H9 (cell line): ENCODE measurements around the gene NEURL1. TPM values are rescaled to one million over a fixed set of nuclear protein-coding genes. Genes with fewer than 3 reads are reported as not detected.

Experiments
- DNase-seq: peaks from one replicate; pipeline ENCODE4 v3.0.0-alpha.2; 2017
- H2AFZ ChIP-seq: one replicate; pipeline ENCODE4 v1.6.1; 2013; ENCODE audit warnings: mild to moderate bottlenecking, low read length, control low read depth, moderate library complexity
- H2AK5ac ChIP-seq: 2 replicates; pipeline ENCODE4 v1.6.1; 2013; ENCODE audit warnings: low read length, control low read depth, mixed read lengths; ENCODE audit not compliant: insufficient read length
- H2BK120ac ChIP-seq: one replicate; pipeline ENCODE4 v1.6.1; 2013; ENCODE audit warnings: low read depth, mild to moderate bottlenecking, low read length, control low read depth, inconsistent platforms; ENCODE audit not compliant: poor library complexity, severe bottlenecking
- H2BK12ac ChIP-seq: 2 replicates; pipeline ENCODE4 v1.6.1; 2013; ENCODE audit warnings: low read length, control low read depth, mixed read lengths, low read depth; ENCODE audit not compliant: insufficient read length
- H2BK15ac ChIP-seq: 2 replicates; pipeline ENCODE4 v1.6.1; 2013; ENCODE audit warnings: low read depth, low read length, control low read depth
- H2BK20ac ChIP-seq: one replicate; pipeline ENCODE4 v1.6.1; 2013; ENCODE audit warnings: low read depth, mild to moderate bottlenecking, low read length, control low read depth, inconsistent platforms; ENCODE audit not compliant: poor library complexity, severe bottlenecking
- H2BK5ac ChIP-seq: 2 replicates; pipeline ENCODE4 v1.6.1; 2013; ENCODE audit warnings: low read length, control low read depth, mixed read lengths; ENCODE audit not compliant: insufficient read length
- H3K14ac ChIP-seq: 2 replicates; pipeline ENCODE4 v1.6.1; 2013; ENCODE audit warnings: low read length, control low read depth; ENCODE audit not compliant: insufficient read depth
- H3K18ac ChIP-seq: 2 replicates; pipeline ENCODE4 v1.6.1; 2013; ENCODE audit warnings: low read depth, mild to moderate bottlenecking, mixed read lengths, low read length, control low read depth; ENCODE audit not compliant: insufficient read length
- H3K23ac ChIP-seq: 2 replicates; pipeline ENCODE4 v1.6.1; 2013; ENCODE audit warnings: low read length, control low read depth, mixed read lengths, low read depth; ENCODE audit not compliant: insufficient read length
- H3K23me2 ChIP-seq: 2 replicates; pipeline ENCODE4 v1.6.1; 2013; ENCODE audit warnings: low read depth, mild to moderate bottlenecking, mixed read lengths, low read length, control low read depth; ENCODE audit not compliant: insufficient read length, poor library complexity, severe bottlenecking
- H3K27ac ChIP-seq: 2 replicates; pipeline ENCODE4 v1.5.1; 2013; ENCODE audit warnings: low read length, control low read depth, mixed read lengths, low read depth; ENCODE audit not compliant: insufficient read length
- H3K27me3 ChIP-seq: 2 replicates; pipeline ENCODE4 v1.6.1; 2013; ENCODE audit warnings: low read length, control low read depth, inconsistent platforms; ENCODE audit not compliant: insufficient read depth
- H3K4ac ChIP-seq: 2 replicates; pipeline ENCODE4 v1.6.1; 2013; ENCODE audit warnings: low read depth, mild to moderate bottlenecking, control low read depth, inconsistent platforms, low read length, moderate library complexity
- H3K4me1 ChIP-seq: 2 replicates; pipeline ENCODE4 v1.6.1; 2013; ENCODE audit warnings: low read length, control low read depth, inconsistent platforms; ENCODE audit not compliant: insufficient read depth
- H3K4me2 ChIP-seq: 2 replicates; pipeline ENCODE4 v1.6.1; 2013; ENCODE audit warnings: low read length, control low read depth, mixed read lengths; ENCODE audit not compliant: insufficient read length, insufficient read depth
- H3K56ac ChIP-seq: 2 replicates; pipeline ENCODE4 v1.6.1; 2013; ENCODE audit warnings: low read depth, mild to moderate bottlenecking, mixed read lengths, low read length, control low read depth; ENCODE audit not compliant: insufficient read length
- H3K79me1 ChIP-seq: 2 replicates; pipeline ENCODE4 v1.6.1; 2013; ENCODE audit warnings: low read depth, mild to moderate bottlenecking, moderate library complexity, low read length, control low read depth, inconsistent platforms; ENCODE audit not compliant: insufficient read depth, poor library complexity, severe bottlenecking
- H3K79me2 ChIP-seq: 2 replicates; pipeline ENCODE4 v1.6.1; 2013; ENCODE audit warnings: low read length, control low read depth, inconsistent platforms; ENCODE audit not compliant: insufficient read depth
- H3K9ac ChIP-seq: 2 replicates; pipeline ENCODE4 v1.6.1; 2013; ENCODE audit warnings: low read length, control low read depth, mixed read lengths; ENCODE audit not compliant: insufficient read length; ENCODE audit errors: extremely low read depth
- H3K9me3 ChIP-seq: one replicate; pipeline ENCODE4 v1.6.1; 2013; ENCODE audit warnings: low read depth, low read length, inconsistent platforms; ENCODE audit not compliant: control insufficient read depth
- H3T11ph ChIP-seq: one replicate; pipeline ENCODE4 v1.6.1; 2013; ENCODE audit warnings: mild to moderate bottlenecking, low read length, control low read depth, inconsistent platforms
- H4K20me1 ChIP-seq: one replicate; pipeline ENCODE4 v1.6.1; 2013; ENCODE audit not compliant: control insufficient read depth, insufficient read length, insufficient read depth
- H4K5ac ChIP-seq: 2 replicates; pipeline ENCODE4 v1.6.1; 2013; ENCODE audit warnings: low read depth, mild to moderate bottlenecking, mixed read lengths, low read length, control low read depth; ENCODE audit not compliant: insufficient read length
- H4K8ac ChIP-seq: replicated peaks from 2 replicates; pipeline ENCODE4 v1.6.1; 2013; ENCODE audit warnings: low read length, control low read depth, mixed read lengths, low read depth; ENCODE audit not compliant: insufficient read length
- H4K91ac ChIP-seq: 2 replicates; pipeline ENCODE4 v1.6.1; 2013; ENCODE audit warnings: low read depth, mild to moderate bottlenecking, moderate library complexity, mixed read lengths, low read length, control low read depth; ENCODE audit not compliant: insufficient read length
- H3K27ac Mint-ChIP-seq, 3 experiments: 2 replicates in 2 of 3; 3 replicates in 1 of 3; pipeline ENCODE4 v1.8.0; 2020 to 2021; ENCODE audit warnings: mixed read lengths in 3 of 3, mild to moderate bottlenecking in 1 of 3, moderate library complexity in 1 of 3
- H3K27me3 Mint-ChIP-seq: 2 replicates; pipeline ENCODE4 v1.8.0; 2021; ENCODE audit warnings: low read depth, mild to moderate bottlenecking, moderate library complexity, mixed read lengths
- H3K36me3 Mint-ChIP-seq, 3 experiments: 2 replicates in 2 of 3; 3 replicates in 1 of 3; pipeline ENCODE4 v1.8.0; 2020 to 2021; ENCODE audit warnings: low read depth in 3 of 3, mixed read lengths in 3 of 3; ENCODE audit not compliant: insufficient read depth in 1 of 3
- H3K4me1 Mint-ChIP-seq, 2 experiments: 2 replicates each; pipeline ENCODE4 v1.8.0; 2020; ENCODE audit warnings: mixed read lengths in 2 of 2
- H3K4me3 Mint-ChIP-seq, 2 experiments: 2 replicates in 1 of 2; 3 replicates in 1 of 2; pipeline ENCODE4 v1.8.0; 2020 to 2021; ENCODE audit warnings: mild to moderate bottlenecking in 2 of 2, mixed read lengths in 2 of 2, moderate library complexity in 1 of 2
- H3K9me3 Mint-ChIP-seq, 2 experiments: 2 replicates in 1 of 2; 3 replicates in 1 of 2; pipeline ENCODE4 v1.8.0; 2020; ENCODE audit warnings: mild to moderate bottlenecking in 2 of 2, mixed read lengths in 2 of 2, moderate library complexity in 1 of 2
- WGBS: extraction: QIAGEN DNeasy Blood & Tissue Kit; methylation state at CpG from one replicate; pipeline ENCODE4 v1.1.7; 2013; ENCODE audit warnings: missing lambda C conversion rate, low lambda C conversion rate, mixed read lengths; ENCODE audit not compliant: insufficient read length; ENCODE audit errors: extremely low coverage; 5-methylcytosine and 5-hydroxymethylcytosine counted together
- total RNA-seq: library from RNA; stranded (reverse); gene quantifications from 2 replicates; pipeline ENCODE4 v1.2.1, GENCODE V29; 2021
- TF ChIP-seq, protein P1 (sequence below): fragments of 200-600 bp; sonication (generic); conservative IDR thresholded peaks from 3 replicates; pipeline ENCODE4 v1.8.0; 2021; ENCODE audit warnings: antibody characterized with exemption, mild to moderate bottlenecking

The NEURL1 gene
- total RNA-seq, 1 experiment from 2014 or later = 1.2 TPM

DNA sequence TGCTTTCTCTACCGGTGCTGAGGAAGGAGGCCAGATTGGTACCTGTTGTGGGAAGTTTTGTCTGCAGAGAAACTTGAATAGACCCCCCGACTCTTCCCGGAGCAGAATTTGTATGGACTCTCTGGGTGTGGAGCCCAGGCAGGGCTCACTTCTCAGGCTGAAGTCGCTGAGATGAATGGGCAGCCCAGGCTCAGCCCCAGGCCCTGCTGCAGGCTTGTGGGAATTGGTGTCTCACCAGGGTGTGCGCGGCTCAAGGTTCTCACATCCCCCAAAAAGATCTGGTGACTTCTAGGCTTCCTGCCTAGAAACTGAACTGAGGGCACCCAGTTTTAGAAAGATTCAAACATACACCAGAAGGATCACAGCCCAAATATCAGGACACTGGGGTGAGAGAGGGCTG, 103.5 kb downstream of the NEURL1 start:
- no peaks in the 10 kb centered on the region for H3K79me1 ChIP-seq
- no peak overlapping the region for H2BK120ac ChIP-seq
- H4K8ac ChIP-seq = no peak overlapping the region
- H3K9me3 ChIP-seq = no peaks in the 10 kb centered on the region
- Mint-ChIP-seq H3K9me3 (no peaks in the 10 kb centered on the region), H3K4me3 (no peak overlapping the region; a peak in 1 of 5 replicates), H3K36me3 (no peaks in the 10 kb centered on the region), H3K4me1 (peaks cover 12 to 24% of the 10 kb centered on the region in 2 experiments), H3K27me3 (peaks cover 4% of the 10 kb centered on the region; the same call in 1 of the 2 replicates), H3K27ac (no peak overlapping the region)
- no peak overlapping the region for H4K91ac ChIP-seq
- no peak overlapping the region for H2AK5ac ChIP-seq
- H4K5ac ChIP-seq = no peak overlapping the region
- H3K14ac ChIP-seq = no peak overlapping the region
- TF ChIP-seq, protein P1, sequence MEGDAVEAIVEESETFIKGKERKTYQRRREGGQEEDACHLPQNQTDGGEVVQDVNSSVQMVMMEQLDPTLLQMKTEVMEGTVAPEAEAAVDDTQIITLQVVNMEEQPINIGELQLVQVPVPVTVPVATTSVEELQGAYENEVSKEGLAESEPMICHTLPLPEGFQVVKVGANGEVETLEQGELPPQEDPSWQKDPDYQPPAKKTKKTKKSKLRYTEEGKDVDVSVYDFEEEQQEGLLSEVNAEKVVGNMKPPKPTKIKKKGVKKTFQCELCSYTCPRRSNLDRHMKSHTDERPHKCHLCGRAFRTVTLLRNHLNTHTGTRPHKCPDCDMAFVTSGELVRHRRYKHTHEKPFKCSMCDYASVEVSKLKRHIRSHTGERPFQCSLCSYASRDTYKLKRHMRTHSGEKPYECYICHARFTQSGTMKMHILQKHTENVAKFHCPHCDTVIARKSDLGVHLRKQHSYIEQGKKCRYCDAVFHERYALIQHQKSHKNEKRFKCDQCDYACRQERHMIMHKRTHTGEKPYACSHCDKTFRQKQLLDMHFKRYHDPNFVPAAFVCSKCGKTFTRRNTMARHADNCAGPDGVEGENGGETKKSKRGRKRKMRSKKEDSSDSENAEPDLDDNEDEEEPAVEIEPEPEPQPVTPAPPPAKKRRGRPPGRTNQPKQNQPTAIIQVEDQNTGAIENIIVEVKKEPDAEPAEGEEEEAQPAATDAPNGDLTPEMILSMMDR = no peak
- no peaks in the 10 kb centered on the region for H3K79me2 ChIP-seq
- H2AFZ ChIP-seq = no peak overlapping the region
- H3K27ac ChIP-seq = no peak overlapping the region
- no peak overlapping the region for H3T11ph ChIP-seq
- no peak overlapping the region for H3K4ac ChIP-seq
- no peaks in the 10 kb centered on the region for H3K4me1 ChIP-seq
- no peak overlapping the region for H3K9ac ChIP-seq
- H3K27me3 ChIP-seq = no peaks in the 10 kb centered on the region
- H3K56ac ChIP-seq = no peak overlapping the region
- H2BK12ac ChIP-seq = no peak overlapping the region
- H3K18ac ChIP-seq = no peak overlapping the region
- no peak overlapping the region for H2BK15ac ChIP-seq
- no peak overlapping the region for H3K4me2 ChIP-seq
- H2BK5ac ChIP-seq = no peak overlapping the region
- no peak overlapping the region for H2BK20ac ChIP-seq
- H3K23me2 ChIP-seq = no peaks in the 10 kb centered on the region
- no CpG with 5 or more reads among the region's 6 CpGs for WGBS
- DNase-seq = no peak
- no peaks in the 10 kb centered on the region for H4K20me1 ChIP-seq
- no peak overlapping the region for H3K23ac ChIP-seq
